ENCODE results near the gene FKBP15.

The FKBP15 gene

DNA sequence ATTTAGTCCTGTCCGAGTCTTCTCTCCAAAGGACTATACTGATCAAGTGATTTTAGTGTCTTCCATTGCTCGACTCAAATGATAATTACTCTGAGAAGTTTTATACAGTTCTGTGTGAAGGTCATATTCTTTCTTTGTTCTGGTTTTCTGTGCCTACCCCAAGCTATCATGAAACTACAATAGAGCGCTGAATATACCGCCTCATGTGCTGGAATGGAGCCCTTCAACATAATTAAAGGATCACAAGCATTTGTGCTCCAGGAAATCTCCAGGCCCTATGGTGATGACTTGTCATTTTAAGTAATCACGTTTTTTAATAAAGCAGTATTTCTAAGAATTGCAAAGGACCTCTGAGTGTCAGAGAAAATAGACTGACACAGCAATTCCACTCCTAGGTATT is 81.1 kb downstream of the FKBP15 start:
- DNase-seq (ENCODE audit: insufficient read length, low spot score) (no peak), FAIRE-seq (no peak)
- TF ChIP-seq, protein P1, sequence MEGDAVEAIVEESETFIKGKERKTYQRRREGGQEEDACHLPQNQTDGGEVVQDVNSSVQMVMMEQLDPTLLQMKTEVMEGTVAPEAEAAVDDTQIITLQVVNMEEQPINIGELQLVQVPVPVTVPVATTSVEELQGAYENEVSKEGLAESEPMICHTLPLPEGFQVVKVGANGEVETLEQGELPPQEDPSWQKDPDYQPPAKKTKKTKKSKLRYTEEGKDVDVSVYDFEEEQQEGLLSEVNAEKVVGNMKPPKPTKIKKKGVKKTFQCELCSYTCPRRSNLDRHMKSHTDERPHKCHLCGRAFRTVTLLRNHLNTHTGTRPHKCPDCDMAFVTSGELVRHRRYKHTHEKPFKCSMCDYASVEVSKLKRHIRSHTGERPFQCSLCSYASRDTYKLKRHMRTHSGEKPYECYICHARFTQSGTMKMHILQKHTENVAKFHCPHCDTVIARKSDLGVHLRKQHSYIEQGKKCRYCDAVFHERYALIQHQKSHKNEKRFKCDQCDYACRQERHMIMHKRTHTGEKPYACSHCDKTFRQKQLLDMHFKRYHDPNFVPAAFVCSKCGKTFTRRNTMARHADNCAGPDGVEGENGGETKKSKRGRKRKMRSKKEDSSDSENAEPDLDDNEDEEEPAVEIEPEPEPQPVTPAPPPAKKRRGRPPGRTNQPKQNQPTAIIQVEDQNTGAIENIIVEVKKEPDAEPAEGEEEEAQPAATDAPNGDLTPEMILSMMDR (IDR thresholded peaks at IDR 0.05; ENCODE audit: insufficient read depth, missing control alignments), result no peak

DNA sequence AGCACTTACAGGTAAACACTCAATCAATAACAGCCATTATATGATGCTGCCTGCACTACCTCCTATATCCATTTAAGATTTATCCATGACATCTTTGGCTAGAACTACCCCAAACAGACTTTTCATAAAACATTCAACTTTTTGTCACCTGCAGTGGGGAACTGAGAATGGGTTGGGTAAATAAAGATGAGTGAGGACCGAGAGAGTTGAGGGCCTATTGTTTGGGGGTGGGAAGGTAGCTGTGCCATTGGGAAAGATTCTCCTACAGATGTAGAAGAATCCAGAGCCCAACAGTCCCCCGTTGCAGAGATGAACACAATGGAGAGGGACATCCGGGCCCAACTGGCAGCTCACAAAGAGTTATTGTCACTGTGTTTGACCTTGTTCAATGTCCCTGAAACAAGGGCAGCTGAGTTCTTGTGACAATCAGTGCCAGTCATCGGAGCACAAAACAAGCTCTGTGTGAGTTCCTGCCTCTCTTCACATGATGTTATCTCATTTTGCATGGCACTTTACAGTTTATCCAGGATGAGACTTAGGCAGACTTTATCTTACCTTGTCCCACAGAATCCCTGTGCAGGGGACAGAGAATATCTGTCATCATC is 81.8 kb downstream of the FKBP15 start:
- FAIRE-seq (no peak), DNase-seq (ENCODE audit: insufficient read length, low spot score) (no peak)
- TF ChIP-seq, protein P1 (IDR thresholded peaks at IDR 0.05; ENCODE audit: insufficient read depth, missing control alignments), result no peak

DNA sequence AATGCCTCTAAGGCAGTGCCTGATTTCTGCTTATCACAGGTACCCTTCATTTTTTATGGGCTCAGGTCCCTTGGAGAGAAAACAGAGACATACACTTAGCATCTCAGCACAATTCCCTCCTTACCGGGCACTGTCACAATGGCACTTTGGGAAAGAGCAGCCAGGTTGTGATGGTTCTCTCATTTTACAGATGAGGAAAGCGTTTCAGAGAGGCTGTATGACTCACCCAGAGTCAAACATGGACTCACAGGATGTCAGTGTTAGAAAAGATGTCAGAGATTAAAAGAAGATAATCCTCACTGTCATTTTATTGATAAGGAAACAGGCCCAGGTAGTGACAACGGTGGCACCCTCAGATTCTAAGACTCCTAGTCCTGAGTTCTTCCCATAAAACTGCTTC is 82.3 kb downstream of the FKBP15 start:
- TF ChIP-seq, protein P1 (IDR thresholded peaks at IDR 0.05; ENCODE audit: insufficient read depth, missing control alignments), result no peak
- DNase-seq (ENCODE audit: insufficient read length, low spot score) (no peak), FAIRE-seq (no peak)

DNA sequence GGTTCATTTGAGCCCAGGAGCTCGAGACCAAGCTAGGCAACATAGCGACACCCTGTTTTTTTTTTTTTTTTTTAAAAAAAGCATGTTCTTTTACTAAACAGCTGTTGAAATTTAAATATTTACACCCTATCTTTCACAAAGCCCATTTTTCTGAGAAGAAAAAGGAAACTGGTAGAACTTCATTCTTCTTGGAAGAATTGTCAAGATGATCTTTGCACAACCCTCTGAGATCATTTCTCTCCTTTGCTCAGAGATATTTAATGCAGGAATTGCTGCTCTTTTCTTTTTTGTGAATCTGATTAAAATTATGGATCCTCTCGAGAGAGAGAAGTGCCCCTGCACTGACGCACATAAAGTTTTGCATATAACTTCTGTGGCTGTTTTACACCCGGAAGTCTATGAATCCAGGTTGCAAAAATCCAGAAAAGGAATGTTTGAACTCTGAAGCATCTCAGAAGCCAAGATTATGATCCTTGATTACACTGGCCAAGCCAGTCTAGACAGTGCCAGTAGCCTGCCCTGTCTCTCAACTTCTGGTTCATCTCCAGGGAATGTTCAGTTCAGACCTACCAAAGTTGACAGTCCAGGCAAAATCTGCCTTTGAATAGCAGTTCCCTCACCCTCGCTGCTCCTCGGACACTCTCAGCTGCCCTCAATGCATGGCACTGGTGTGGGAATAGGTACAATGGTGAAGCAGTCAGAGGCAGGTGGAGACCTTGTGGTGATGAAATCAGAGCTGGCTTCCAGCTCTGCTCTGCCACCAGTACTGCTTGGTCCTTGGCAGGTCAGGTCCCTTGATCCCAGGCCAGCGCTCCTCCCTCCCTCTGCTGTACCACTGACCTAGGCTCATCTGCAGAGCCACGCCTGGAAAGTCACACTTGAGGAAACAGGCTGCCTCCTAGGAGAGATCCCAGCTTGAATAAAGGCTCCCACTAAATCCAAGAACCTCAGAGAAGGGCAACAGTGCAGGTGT is 83.6 kb downstream of the FKBP15 start:
- FAIRE-seq (no peak), DNase-seq (ENCODE audit: insufficient read length, low spot score) (no peak)
- TF ChIP-seq, protein P1 (IDR thresholded peaks at IDR 0.05; ENCODE audit: insufficient read depth, missing control alignments), result no peak

DNA sequence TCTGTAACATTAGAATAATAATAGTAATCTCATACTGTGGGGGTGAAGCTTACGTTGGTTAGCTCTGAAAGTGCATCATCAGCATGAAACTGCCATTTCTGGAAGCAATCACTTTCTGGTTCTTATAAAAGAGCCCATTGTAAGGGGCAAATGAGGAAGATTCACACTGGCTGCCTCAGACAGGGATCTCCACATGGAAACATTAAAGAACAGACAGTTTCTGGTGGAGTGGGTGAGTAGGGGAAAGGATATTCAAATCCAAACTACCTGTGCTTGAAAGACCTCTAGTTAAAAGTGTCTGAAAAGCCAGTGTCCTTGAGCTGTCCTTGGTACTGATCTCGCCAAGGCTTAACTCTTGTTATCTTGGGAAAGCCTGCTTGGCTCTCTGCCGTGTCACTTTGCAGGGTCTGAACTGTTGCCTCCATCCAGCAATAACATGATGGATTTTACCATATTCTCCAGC is 89.4 kb downstream of the FKBP15 start:
- FAIRE-seq (no peak), DNase-seq (ENCODE audit: insufficient read length, low spot score) (no peak)
- TF ChIP-seq, protein P1 (IDR thresholded peaks at IDR 0.05; ENCODE audit: insufficient read depth, missing control alignments), result no peak

DNA sequence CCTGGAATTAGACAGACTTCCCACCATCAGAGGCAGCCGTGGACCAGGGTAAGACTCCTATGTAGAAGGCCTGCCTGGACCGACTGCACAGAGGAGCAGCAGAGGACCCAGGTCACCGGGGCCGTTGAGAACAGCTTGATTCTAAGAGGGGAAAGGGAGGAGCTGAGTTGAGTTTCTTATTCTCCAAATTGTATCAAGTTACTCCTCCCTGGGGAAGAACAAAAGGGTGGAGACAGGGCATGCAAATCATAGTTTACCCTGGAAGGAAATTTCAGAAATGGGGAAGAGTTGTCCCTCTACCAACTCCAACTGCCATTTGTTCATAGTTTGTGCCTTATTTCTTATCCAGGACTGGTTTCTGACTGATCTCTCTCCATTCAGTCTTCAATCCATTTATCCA is 91.2 kb downstream of the FKBP15 start:
- FAIRE-seq, result no peak
- no peak for DNase-seq (ENCODE audit: insufficient read length, low spot score)
- TF ChIP-seq, protein P1 (IDR thresholded peaks at IDR 0.05; ENCODE audit: insufficient read depth, missing control alignments), result no peak

DNA sequence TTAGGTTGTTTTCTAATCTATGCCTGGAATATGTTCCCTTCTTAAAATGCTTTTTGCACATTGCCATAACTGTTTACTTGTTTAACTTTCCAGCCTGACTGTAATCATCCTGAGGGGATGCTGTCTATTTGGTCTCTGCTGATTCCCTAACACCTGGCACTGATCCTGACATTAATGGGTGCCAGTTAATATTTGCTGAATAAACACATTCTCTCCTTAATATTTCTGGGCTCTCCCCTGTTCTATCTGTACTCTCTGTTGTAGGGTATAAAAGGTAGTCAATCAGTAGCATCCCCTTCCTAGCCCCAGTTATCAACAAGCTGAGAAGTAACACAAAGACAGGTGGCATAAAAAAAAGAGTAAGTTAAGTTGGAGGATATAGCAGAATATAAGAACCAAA is 91.6 kb downstream of the FKBP15 start:
- FAIRE-seq, result no peak
- TF ChIP-seq, protein P1 (IDR thresholded peaks at IDR 0.05; ENCODE audit: insufficient read depth, missing control alignments), result no peak
- no peak for DNase-seq (ENCODE audit: insufficient read length, low spot score)

Measured in D721Med (cell line).